HG02943 (cell line): ENCODE data around the gene PUS10.
A peak's percentile ranks its signal among the peaks of the same experiment; 100 is the strongest.
"Not testable (repeated sequence)": the region's sequence is repeated elsewhere in the genome, so short reads cannot be mapped to it uniquely, and the experiment has no call there.

Experiments
- ATAC-seq: cut with Tn5 transposase; IDR thresholded peaks from one replicate; pipeline ENCODE4 v1.9.1; 2021; ENCODE audit warnings: mild to moderate bottlenecking, low read depth, moderate library complexity; ENCODE audit not compliant: unreplicated experiment

The PUS10 gene, protein sequence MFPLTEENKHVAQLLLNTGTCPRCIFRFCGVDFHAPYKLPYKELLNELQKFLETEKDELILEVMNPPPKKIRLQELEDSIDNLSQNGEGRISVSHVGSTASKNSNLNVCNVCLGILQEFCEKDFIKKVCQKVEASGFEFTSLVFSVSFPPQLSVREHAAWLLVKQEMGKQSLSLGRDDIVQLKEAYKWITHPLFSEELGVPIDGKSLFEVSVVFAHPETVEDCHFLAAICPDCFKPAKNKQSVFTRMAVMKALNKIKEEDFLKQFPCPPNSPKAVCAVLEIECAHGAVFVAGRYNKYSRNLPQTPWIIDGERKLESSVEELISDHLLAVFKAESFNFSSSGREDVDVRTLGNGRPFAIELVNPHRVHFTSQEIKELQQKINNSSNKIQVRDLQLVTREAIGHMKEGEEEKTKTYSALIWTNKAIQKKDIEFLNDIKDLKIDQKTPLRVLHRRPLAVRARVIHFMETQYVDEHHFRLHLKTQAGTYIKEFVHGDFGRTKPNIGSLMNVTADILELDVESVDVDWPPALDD

DNA sequence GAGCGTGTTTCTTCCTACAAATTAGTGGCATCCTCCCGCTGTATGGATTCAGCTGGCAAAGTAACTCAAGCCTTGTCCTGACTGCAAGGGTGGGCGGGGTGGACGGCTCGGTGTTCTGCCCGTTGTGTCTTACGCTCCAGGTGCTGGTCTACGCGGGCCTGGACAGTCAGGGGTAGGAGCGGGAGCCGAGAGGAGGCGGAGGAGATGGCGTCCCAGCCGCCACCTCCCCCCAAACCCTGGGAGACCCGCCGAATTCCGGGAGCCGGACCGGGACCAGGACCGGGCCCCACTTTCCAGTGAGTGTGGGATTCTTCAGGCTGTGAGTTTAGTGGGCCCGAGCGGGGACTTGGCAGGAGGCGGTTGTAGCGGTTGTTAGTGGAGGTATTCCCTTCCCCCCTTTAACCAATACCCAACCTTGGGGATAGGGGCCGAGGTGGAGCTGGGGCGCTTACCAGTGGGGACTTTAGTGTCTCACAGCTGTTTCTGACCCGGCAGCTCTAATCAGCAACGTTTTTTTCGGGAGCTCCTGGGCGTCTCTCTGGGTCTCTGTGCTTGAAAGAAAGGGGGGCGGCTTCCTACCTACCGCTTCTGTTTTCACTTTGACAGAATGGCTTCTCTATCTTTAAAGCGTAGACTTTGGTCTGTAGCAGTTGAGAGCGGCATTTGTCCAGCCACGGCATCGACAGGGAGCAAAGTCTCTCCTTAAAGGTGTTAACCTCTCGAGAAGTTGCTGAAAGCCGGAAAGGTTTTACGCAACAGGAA, at the start of gene PUS10, which contains the start of gene PEX13:
Gene PUS10 (minus strand): TSS at position 700 of the 762 bp plus-strand sequence. CDS start 6,365 bp downstream, outside the sequence.
Gene PEX13 (plus strand): TSS at position 165 of the 762 bp plus-strand sequence. CDS start 40 bp downstream, at position 205.
- ATAC-seq: peak; percentile 83

DNA sequence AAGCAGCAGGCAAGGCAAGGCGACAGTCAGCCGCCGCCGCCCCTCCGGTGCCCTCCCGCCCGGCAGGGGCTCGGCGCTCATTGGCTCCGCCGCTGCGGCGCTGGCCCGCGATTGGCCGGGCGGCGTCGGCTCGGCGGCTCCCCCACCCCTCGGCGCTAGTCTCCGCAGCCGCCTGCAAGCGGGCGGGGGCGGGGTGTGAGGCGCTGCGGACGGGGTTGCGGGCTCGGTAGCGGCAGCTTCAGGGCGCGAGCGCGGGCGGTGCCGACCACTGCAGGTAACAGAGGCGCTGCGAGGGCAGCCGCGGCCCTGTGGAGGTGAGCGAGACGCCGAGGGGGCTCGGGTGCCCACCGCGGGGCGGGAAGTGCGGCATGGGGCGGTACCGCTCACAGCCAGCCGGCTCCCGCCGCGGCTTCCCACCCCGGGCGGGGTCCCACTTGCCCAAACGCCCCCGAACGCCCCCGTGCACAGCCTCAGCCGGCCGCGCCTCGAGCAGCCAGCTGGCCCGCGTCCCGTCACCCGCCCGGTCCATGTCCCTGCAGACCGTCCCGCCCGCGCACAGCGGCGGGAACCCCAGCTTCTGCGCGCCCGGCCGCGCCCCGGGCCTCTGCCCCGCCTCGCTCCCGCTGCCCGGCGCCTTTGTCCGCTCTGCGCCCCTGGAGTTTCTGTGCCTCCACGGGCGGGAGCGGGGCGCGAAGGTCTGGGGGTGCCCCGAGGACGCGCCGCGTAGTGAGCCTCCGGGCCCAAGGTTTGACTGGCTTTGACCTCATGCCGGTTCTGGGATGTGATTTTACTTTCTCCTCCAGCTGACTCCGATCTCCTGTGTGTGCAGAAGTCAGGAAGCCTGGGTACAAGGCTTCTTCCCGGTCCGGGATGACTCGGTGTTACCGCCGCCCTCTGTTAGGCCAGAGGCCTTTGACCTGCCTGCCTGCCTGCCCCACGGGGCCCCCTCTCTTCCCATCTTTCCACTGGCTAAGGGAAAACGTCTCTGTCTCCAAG, 48.0 kb upstream of the PUS10 start, which contains the start of gene SANBR:
Gene SANBR (plus strand): TSS at position 158 of the 996 bp plus-strand sequence. CDS start 4,480 bp downstream, outside the sequence.
- ATAC-seq: peak; percentile 92

DNA sequence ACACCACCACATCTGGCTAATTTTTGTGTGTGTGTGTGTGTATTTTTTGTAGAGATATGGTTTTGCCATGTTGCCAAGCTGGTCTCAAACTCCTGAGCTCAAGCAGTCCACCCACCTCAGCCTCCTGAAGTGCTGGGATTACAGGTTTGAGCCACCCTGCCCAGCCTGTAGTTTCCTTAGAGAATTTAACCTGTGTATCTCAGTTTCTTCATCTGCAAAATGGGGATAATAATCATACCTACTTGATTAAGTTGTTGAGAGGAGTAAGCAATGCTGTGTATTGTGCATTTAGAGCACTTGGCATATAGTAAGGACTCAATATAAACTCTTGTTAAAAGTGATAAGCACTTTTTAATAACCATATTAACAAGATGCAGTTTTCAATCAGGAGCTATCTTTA, 41.3 kb upstream of the PUS10 start:
- ATAC-seq: no peak

DNA sequence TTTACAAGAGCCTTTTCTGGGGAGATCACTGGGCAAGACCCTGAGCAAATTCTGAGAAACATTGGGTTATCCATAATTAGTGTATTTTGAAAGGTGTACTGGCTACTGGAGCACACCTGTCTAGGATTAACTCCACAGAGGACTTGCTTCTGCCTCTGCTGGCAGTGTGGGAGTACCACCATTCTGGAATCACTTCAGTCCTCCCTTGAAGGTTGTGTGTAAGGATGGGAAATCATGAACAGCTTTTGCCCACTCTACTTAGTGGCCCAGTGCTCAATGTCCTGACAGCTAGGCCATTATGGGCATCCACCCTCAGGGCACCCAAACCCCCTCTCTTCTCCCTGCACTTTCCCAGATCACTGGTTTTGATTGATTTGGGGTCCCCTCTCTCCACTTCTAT, 39.5 kb upstream of the PUS10 start:
- ATAC-seq: no peak

DNA sequence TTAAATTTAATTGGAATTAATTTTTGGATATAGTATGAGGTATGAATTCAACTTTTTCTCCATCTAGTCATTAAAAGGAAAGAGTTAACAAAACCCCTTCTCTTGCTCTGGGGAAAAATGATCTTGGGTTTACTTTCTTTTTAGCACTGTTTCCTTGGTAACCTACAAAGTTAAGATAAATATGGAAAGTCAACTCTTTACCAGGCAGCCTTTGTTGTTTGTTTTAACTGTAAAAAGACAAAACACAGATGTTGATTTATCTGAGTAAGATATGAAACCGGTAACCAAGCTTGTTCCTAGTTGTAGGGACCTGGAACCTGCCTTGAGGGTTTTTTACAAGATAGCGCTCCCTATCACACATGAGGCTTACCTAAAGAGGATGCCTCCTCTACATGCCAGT, 37.5 kb upstream of the PUS10 start:
- no peak for ATAC-seq

DNA sequence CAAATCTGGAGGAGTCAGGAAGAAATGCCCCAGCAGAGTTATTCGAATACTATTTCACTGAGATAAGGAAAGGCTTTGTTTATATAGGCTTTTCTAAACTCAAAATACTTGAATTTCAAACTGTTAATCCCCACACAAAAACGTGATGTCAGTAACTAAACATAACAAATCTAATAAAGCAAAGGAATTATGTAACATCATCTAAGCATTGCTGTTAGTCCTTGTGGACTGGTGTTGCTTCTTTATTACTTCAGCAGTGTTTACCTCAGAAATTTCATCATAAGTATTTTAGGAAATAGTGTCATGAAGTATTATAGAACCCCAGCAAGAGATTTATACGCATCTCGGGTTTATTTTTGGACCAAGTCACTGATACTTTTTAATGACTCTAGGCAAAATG, 27.9 kb upstream of the PUS10 start:
- no peak for ATAC-seq

DNA sequence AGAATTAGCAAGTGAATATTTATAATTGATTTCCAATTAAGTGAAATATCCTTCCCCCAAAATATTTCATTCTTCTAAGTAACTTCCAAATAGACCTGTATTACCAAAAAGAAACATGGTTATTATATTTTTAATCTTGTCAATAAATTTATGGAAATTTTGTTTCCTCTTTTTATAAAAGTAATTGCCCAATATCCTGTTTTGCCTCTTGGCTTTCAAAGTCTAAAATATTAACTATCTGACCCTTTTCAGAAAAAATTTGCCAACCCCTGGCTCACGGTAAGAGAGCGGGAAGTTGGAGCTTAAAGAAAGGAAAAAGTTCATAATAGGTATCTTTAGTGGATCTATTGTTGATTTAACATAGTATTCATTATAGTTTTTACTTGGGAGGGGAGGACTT, 27.2 kb upstream of the PUS10 start:
- no peak for ATAC-seq

DNA sequence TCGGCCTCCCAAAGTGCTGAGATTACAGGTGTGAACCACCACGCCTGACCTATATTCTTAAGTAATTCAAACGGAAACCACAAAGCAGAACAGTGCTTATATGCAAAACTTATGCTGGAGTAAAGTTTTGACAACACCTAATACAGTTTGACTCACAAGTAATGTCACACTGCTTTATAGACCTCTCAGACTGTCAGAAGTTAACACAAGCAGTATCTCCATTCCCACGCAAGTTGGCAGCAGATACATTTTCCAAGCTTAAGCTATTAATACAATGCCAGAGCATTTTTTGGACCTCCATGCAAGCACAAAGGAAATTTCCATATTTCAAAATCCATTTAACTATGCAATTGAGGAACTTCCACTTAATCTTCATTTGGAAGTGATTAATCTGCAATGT, 26.6 kb upstream of the PUS10 start:
- no peak for ATAC-seq

DNA sequence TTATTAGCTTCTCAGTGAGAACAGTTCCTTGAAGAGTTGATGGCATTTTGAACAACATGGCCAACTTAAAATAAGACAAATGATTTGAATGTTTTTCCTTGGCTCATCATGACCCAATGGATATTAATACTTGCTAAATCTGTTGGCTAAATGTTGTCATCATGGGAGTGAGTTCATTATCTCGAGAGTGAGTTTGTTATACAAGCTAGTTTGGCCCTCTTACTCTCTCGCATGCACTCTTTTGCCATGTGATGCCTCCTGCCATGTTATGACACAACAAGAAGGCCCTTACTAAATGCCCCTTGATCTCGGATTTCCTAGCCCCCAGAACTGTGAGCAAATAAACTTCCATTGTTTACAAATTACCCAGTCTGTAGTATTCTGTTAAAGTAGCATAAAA, 24.8 kb upstream of the PUS10 start:
- ATAC-seq: no peak

DNA sequence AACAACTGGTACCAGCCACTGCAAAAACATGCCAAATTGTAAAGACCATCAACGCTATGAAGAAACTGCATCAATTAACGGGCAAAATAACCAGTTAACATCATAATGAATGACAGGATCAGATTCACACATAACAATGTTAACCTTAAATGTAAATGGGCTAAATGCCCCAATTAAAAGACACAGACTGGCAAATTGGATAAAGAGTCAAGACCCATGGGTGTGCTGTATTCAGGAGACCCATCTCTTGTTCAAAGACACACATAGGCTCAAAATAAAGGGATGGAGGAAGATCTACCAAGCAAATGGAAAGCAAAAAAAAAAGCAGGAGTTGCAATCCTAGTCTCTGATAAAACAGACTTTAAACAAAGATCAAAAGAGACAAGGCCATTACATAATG, 18.6 kb upstream of the PUS10 start:
- not testable (repeated sequence) for ATAC-seq

DNA sequence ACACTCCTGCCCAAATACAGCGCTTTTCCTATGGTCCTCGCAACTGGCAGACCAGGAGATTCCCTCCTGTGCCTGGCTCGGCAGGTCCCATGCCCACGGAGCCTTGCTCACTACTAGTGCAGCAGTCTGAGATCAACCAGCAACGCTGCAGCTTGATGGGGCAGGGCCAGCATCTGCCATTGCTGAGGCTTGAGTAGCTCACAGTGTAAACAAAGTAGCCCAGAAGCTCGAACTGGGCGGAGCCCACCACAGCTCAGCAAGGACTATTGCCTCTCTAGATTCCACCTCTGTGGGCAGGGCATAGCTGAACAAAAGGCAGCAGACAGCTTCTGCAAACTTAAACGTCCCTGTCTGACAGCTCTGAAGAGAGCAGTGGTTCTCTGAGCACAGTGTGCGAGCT, 16.5 kb upstream of the PUS10 start:
- ATAC-seq: not testable (repeated sequence)

DNA sequence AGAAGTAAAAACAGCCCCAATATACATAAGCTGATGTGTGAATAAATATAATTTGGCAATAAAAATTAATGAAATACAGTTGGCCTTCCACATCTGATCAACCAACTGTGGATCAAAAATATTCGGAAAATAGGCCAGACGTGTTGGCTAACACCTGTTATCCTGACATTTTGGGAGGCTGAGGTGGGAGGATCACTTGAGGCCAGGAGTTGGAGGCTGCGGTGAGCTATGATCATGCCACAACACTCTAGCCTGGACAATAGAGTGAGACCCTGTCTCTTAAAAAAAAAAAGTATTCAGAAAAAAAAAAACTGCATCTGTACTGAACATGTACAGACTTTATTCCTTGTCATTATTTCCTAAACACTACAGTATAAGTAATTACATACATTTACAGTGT, 11.5 kb upstream of the PUS10 start:
- no peak for ATAC-seq

DNA sequence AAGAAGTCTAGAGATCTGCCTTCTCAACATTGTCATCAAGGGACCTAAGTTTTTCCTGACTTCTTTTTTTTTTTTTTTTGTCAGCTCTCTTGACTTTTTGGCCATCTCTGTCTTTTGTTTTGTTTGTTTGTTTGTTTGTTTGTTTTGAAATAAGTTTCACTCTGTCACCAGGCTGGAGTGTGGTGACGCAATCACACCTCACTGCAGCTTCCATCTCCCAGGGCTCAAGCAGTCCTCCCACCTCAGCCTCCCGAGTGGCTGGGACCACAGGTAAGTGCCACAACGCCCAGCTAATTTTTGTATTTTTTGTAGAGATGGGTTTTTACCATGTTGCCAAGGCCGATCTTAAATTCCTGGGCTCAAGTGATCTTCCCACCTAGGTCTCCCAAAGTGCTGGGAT, 5.6 kb upstream of the PUS10 start:
- ATAC-seq: no peak

DNA sequence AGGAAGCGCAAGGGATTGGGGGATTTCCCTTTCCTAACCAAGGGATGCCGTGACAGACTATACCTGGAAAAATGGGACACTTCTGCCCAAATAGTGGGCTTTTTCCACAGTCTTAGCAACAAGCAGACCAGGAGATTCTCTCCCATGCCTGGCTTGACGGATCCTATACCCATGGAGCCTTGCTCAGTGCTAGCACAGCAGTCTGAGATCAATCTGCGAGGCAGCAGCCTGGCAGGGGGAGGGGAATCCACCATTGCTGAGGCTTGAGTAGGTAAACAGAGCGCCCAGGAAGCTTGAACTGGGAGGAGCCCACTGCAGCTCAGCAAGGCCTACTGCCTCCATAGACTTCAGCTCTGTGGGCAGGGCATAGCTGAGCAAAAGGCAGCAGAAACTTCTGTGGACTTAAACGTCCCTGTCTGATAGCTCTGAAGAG, 3.2 kb upstream of the PUS10 start:
- ATAC-seq: no peak

DNA sequence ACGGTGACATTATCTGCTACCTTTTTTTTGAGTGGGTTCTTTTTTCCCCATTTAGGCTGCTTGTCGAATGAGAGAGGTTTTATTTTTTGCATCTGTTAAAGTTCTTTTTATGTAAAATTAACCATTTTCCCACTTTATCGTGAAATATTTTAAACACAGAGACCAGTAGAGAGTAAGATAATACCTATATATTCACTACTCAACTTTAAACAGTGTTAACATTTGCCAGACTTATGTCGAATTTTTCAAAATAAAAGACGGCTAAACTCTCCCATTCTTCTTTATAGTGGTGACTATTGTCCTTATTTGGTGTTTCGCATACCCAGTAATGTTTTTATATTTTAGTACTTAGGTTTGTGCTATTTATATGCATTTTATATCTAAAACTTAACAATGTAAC, 743 bp upstream of the PUS10 start:
- ATAC-seq: no peak

DNA sequence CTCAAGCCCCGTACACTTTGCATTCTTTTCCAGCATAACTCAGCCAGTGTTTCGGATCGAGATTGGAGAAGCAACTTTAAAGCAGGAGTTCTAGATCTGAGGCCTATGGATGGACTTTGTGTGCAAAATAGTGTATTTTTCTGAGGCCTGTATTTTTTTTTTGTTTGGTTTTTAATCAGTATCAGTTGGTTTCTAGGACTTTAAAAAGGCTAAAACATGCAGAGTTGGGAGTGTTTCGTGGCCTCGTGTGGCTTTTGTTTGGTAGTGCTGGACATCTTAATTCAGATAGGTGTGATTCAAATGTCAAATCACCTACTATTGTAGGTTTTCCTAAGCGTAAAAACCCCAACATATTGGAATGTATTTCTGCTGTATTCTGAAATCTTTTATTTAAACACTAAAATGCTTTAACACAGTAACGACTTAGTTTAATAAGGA, 282 bp upstream of the PUS10 start:
- no peak for ATAC-seq

DNA sequence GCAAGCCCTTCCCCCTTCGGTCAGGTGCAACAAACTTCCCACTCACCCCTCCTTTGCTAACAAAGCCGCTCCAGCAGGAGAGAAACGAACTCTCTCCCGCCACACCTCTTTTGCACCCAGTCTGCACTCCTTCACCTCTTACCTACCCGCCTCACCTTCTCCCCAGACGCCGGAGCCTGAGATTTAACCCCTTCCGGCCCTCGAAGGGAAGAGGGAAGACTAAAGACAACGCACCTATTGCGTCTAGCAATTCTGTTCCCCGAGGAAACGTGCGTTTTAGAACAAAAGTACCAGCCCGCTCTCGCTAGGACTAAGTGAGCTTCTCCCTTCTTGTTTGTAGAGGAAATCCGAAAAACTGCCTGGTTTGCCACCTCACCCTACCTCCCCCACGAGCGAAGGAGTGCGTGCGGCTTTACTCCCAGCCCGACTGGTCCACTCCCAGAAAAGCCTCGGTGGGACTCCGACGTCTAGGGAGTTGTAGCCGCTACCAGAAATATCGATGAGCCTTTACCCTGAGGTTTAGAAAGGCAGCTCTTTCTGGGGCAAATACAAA, 976 bp downstream of the PUS10 start:
- ATAC-seq: peak; percentile 62

DNA sequence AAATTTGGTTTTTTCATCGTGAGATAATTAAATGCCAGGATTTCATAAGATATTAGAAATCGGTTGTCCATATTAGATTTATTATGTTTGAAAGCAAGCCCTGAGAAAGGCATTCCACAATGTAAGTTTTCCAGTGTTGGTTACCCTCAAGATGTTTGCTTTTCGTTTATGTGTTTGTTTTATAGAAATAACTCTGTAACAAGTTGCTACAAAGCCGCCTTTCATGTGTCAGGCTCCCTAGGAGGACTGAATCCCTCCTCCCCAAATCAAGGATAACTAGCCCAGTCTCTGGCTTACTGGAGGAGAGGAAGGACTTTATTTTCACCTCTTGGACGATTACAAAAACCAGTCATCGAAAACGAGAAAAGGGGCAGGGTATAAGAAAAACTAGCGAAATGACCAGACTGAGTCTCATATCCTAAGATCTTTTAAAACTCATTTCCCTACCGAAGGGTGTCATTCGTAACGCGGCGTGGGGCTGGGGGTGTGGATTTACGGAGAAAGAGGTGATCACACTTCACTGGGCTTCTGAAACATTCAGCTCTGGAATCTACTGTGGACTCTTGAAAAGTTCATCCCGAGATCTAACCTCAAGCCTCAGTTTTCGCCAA, 1.6 kb downstream of the PUS10 start:
- peak; percentile 12 for ATAC-seq

DNA sequence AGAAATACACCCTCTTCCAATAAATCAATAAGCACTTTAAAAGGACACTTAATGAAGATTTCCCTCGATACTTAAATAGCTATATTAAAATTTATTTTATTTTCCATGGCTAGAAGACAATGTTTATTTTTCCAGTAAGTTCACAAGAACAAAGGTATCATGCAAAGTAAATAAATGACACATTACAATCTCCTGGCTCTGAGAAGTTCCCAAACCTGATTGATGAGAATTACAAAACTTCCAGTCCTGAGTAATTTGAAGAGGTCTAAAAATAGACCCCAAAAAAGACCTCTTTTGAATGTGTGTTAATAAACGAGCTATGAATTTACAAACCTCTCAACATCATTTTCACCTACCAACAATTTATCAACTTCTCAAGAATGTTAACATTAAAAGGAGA, 2.1 kb downstream of the PUS10 start:
- ATAC-seq: no peak
